ENCODE measurements around the gene CHST9.

Gene CHST9

GRCh38 chr18:26868968-26869586, 316.0 kb downstream of the CHST9 start:
- H3K79me2 ChIP-seq (ENCODE audit: control insufficient read depth, low read length): no peaks in the 10 kb centered on the region
- no peaks in the 10 kb centered on the region for H3K36me3 ChIP-seq (ENCODE audit: control insufficient read depth, low read length)
- TF ChIP-seq CTCF (IDR thresholded peaks at IDR 0.05; ENCODE audit: low read depth, low read length, poor library complexity, severe bottlenecking) (no peak), EZH2phosphoT487 (IDR thresholded peaks at IDR 0.05; ENCODE audit: borderline replicate concordance, low read length) (no peak)
- no peaks in the 10 kb centered on the region for H3K27me3 ChIP-seq (ENCODE audit: control insufficient read depth, low read length)
- H3K4me1 ChIP-seq (ENCODE audit: control insufficient read depth, low read length): peaks cover 10% of the 10 kb centered on the region
- H3F3A ChIP-seq (ENCODE audit: control insufficient read depth, insufficient read depth): no peaks in the 10 kb centered on the region
- H3K9me3 ChIP-seq (ENCODE audit: control insufficient read depth, insufficient read depth, low read length): no peaks in the 10 kb centered on the region
- no peaks in the 10 kb centered on the region for H3K9me2 ChIP-seq (replicated peaks; ENCODE audit: control insufficient read depth, low read length)
- H3K27ac ChIP-seq (ENCODE audit: low read depth, low read length): no peak overlapping the region
- no peaks in the 10 kb centered on the region for H4K20me1 ChIP-seq (ENCODE audit: control insufficient read depth, insufficient read depth, low read depth, low read length)
- no peak overlapping the region for H3K4me2 ChIP-seq (ENCODE audit: low read length)
- H3K4me3 ChIP-seq (ENCODE audit: low read length): no peak overlapping the region

- no peaks in the 10 kb centered on the region for H3K9me2 ChIP-seq (replicated peaks; ENCODE audit: control insufficient read depth, low read length)
- TF ChIP-seq EZH2phosphoT487 (IDR thresholded peaks at IDR 0.05; ENCODE audit: borderline replicate concordance, low read length) (no peak), CTCF (IDR thresholded peaks at IDR 0.05; ENCODE audit: low read depth, low read length, poor library complexity, severe bottlenecking) (no peak)
- peaks cover 12% of the 10 kb centered on the region for H3K4me1 ChIP-seq (ENCODE audit: control insufficient read depth, low read length)
- no peaks in the 10 kb centered on the region for H3K36me3 ChIP-seq (ENCODE audit: control insufficient read depth, low read length)
- H3F3A ChIP-seq (ENCODE audit: control insufficient read depth, insufficient read depth): no peaks in the 10 kb centered on the region
- no peak overlapping the region for H3K4me3 ChIP-seq (ENCODE audit: low read length)
- H4K20me1 ChIP-seq (ENCODE audit: control insufficient read depth, insufficient read depth, low read depth, low read length): no peaks in the 10 kb centered on the region
- no peaks in the 10 kb centered on the region for H3K79me2 ChIP-seq (ENCODE audit: control insufficient read depth, low read length)
- no peak overlapping the region for H3K4me2 ChIP-seq (ENCODE audit: low read length)
- no peaks in the 10 kb centered on the region for H3K9me3 ChIP-seq (ENCODE audit: control insufficient read depth, insufficient read depth, low read length)
- H3K27ac ChIP-seq (ENCODE audit: low read depth, low read length): no peak overlapping the region
- H3K27me3 ChIP-seq (ENCODE audit: control insufficient read depth, low read length): no peaks in the 10 kb centered on the region
Measured at GRCh38 chr18:26867471-26867870, 317.6 kb downstream of the CHST9 start.

DNA sequence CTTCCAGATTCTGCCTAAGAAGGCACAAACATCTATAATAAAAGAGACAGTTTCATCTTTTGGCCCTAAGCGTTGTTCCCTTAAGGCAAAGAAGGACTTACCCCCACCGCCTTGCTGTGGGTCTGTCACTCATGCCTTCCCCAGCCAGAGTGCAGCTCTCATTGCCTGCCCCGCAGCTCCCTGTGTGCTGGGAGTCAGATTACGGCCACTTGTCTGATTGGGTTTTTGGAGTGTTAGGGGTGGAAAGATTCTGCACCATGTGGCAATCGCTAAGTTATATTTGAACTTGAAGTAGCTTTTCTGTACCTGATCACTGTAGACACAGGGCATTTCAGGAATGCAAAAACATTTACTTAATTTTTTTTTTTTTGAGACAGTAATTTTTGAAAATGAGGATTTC, 319.6 kb downstream of the CHST9 start, which contains the start of gene AQP4:
TSS of gene AQP4 (minus strand) at position 151 of the 400 bp plus-strand sequence. CDS start at position 133, 18 bp downstream.
- Histone ChIP-seq H3F3A (ENCODE audit: control insufficient read depth, insufficient read depth) (no peaks in the 10 kb centered on the region), H3K79me2 (ENCODE audit: control insufficient read depth, low read length) (no peaks in the 10 kb centered on the region), H3K4me3 (ENCODE audit: low read length) (peak within 1 kb of the TSS; percentile 26), H3K4me1 (ENCODE audit: control insufficient read depth, low read length) (peaks cover 12% of the 10 kb centered on the region), H3K27ac (ENCODE audit: low read depth, low read length) (no peak within 1 kb of the TSS), H3K4me2 (ENCODE audit: low read length) (peak within 1 kb of the TSS; percentile 45), H3K9me3 (ENCODE audit: control insufficient read depth, insufficient read depth, low read length) (no peaks in the 10 kb centered on the region), H3K36me3 (ENCODE audit: control insufficient read depth, low read length) (no peaks in the 10 kb centered on the region), H3K27me3 (ENCODE audit: control insufficient read depth, low read length) (no peaks in the 10 kb centered on the region), H4K20me1 (ENCODE audit: control insufficient read depth, insufficient read depth, low read depth, low read length) (no peaks in the 10 kb centered on the region), H3K9me2 (replicated peaks; ENCODE audit: control insufficient read depth, low read length) (no peaks in the 10 kb centered on the region)
- TF ChIP-seq CTCF (IDR thresholded peaks at IDR 0.05; ENCODE audit: low read depth, low read length, poor library complexity, severe bottlenecking): no peak
- no peak for TF ChIP-seq EZH2phosphoT487 (IDR thresholded peaks at IDR 0.05; ENCODE audit: borderline replicate concordance, low read length)

Data from DOHH2 (cell line).